ENCODE results near the gene NTRK1. TPM values are rescaled to one million over a fixed set of nuclear protein-coding genes. Genes with fewer than 3 reads are reported as not detected.

Gene NTRK1
- total RNA-seq, 1 experiment from 2014 or later, result 0.24 TPM

DNA sequence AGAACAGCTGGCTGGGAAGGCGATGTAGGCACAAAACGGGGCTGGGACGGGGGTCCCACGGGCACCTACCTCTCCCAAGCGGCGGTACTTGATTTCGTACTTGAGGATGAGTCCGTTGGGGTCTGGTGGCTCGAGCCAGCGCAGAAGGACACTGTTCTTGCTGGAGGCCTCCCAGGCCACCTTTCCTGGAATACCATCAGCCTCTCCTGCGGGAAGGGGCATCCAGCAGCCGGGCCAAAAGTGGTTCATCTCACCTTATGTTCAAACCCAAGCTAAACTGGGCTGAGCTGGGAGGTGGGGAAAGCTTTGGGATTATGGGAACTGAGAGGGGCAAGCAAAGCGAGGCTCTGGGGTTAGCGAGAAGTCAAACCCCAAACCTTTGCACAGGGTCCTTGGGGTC, 16.0 kb upstream of the NTRK1 start:
- no peak for DNase-seq
- Mint-ChIP-seq H3K27ac (no peak overlapping the region; a peak in 1 of 7 replicates), H3K36me3 (ENCODE audit: insufficient read depth in 1 of 3, low read depth in 3 of 3) (no peaks in the 10 kb centered on the region), H3K4me1 (peaks cover 17 to 45% of the 10 kb centered on the region in 2 experiments), H3K9me3 (no peaks in the 10 kb centered on the region; a peak in 1 of 5 replicates), H3K4me3 (peak overlapping the region; percentile 56 to 82), H3K27me3 (ENCODE audit: low read depth) (peaks cover 94% of the 10 kb centered on the region)
- no peak overlapping the region for H2AK5ac ChIP-seq (ENCODE audit: insufficient read length, low read length)
- no peak overlapping the region for H4K5ac ChIP-seq (ENCODE audit: insufficient read length, low read depth, low read length)
- H2BK120ac ChIP-seq (ENCODE audit: low read depth, low read length, poor library complexity, severe bottlenecking), result no peak overlapping the region
- no peaks in the 10 kb centered on the region for H3K9me3 ChIP-seq (ENCODE audit: control insufficient read depth, low read depth, low read length)
- peak overlapping the region; percentile 50 for H3K4me2 ChIP-seq (ENCODE audit: insufficient read depth, insufficient read length, low read length)
- peaks cover 65% of the 10 kb centered on the region for H3K27me3 ChIP-seq (ENCODE audit: insufficient read depth, low read length)
- no peaks in the 10 kb centered on the region for H3K79me2 ChIP-seq (ENCODE audit: insufficient read depth, low read length)
- H3K18ac ChIP-seq (ENCODE audit: insufficient read length, low read depth, low read length), result no peak overlapping the region
- H3K4ac ChIP-seq (ENCODE audit: low read depth, low read length), result no peak overlapping the region
- H2BK15ac ChIP-seq (ENCODE audit: low read depth, low read length), result no peak overlapping the region
- H4K8ac ChIP-seq (replicated peaks; ENCODE audit: insufficient read length, low read depth, low read length), result no peak overlapping the region
- no peak overlapping the region for H3K56ac ChIP-seq (ENCODE audit: insufficient read length, low read depth, low read length)
- no peaks in the 10 kb centered on the region for H3K4me1 ChIP-seq (ENCODE audit: insufficient read depth, low read length)
- H4K20me1 ChIP-seq (ENCODE audit: control insufficient read depth, insufficient read depth, insufficient read length), result no peaks in the 10 kb centered on the region
- H2BK20ac ChIP-seq (ENCODE audit: low read depth, low read length, poor library complexity, severe bottlenecking), result no peak overlapping the region
- TF ChIP-seq CTCF (conservative IDR thresholded peaks at IDR 0.05), result no peak
- H3K27ac ChIP-seq (ENCODE audit: insufficient read length, low read depth, low read length), result no peak overlapping the region
- no peak overlapping the region for H2BK5ac ChIP-seq (ENCODE audit: insufficient read length, low read length)
- no peak overlapping the region for H2BK12ac ChIP-seq (ENCODE audit: insufficient read length, low read depth, low read length)
- H2AFZ ChIP-seq (ENCODE audit: low read length), result no peak overlapping the region
- H4K91ac ChIP-seq (ENCODE audit: insufficient read length, low read depth, low read length), result no peak overlapping the region
- H3K9ac ChIP-seq (ENCODE audit: extremely low read depth, insufficient read length, low read length), result no peak overlapping the region
- no CpG with 5 or more reads among the region's 14 CpGs for WGBS (ENCODE audit: extremely low coverage, insufficient read length, low lambda C conversion rate)
- no peak overlapping the region for H3T11ph ChIP-seq (ENCODE audit: low read length)
- H3K14ac ChIP-seq (ENCODE audit: insufficient read depth, low read length), result no peak overlapping the region
- no peak overlapping the region for H3K23ac ChIP-seq (ENCODE audit: insufficient read length, low read depth, low read length)
- no peaks in the 10 kb centered on the region for H3K79me1 ChIP-seq (ENCODE audit: insufficient read depth, low read depth, low read length, poor library complexity, severe bottlenecking)
- H3K23me2 ChIP-seq (ENCODE audit: insufficient read length, low read depth, low read length, poor library complexity, severe bottlenecking), result peaks cover 14% of the 10 kb centered on the region

All from H9 (cell line).